WTC11 (cell line): Measurements from ENCODE around the gene SKP1. TPM values are rescaled to one million over a fixed set of nuclear protein-coding genes. Genes with fewer than 3 reads are reported as not detected.

Experiments used
- ETV6 ChIP-seq: sonication (generic); formaldehyde crosslinking; IDR thresholded peaks from 2 replicates; pipeline ENCODE4 v1.8.1; 2022; ENCODE audit warnings: mild to moderate bottlenecking, missing genetic modification reagents
- FOXJ3 ChIP-seq: sonication (generic); formaldehyde crosslinking; IDR thresholded peaks from 2 replicates; pipeline ENCODE4 v1.9.0; 2021; ENCODE audit warnings: missing genetic modification reagents, mild to moderate bottlenecking, borderline replicate concordance
- FOXK1 ChIP-seq: sonication (generic); formaldehyde crosslinking; IDR thresholded peaks from 2 replicates; pipeline ENCODE4 v1.8.0; 2022; ENCODE audit warnings: mild to moderate bottlenecking, moderate library complexity, missing genetic modification reagents
- FOXP1 ChIP-seq: sonication (generic); formaldehyde crosslinking; IDR thresholded peaks from 2 replicates; pipeline ENCODE4 v1.8.0; 2022; ENCODE audit warnings: missing genetic modification reagents, mild to moderate bottlenecking, moderate library complexity, borderline replicate concordance
- GRHL2 ChIP-seq: fragments of 250-450 bp; sonication (Bioruptor Pico); IDR thresholded peaks from 2 replicates; pipeline ENCODE4 v1.8.0; 2022; ENCODE audit warnings: mild to moderate bottlenecking, moderate library complexity; ENCODE audit not compliant: insufficient replicate concordance, severe bottlenecking
- IRF1 ChIP-seq: sonication (generic); formaldehyde crosslinking; IDR thresholded peaks from 2 replicates; pipeline ENCODE4 v1.8.0; 2023; ENCODE audit warnings: missing genetic modification reagents
- NFATC4 ChIP-seq: fragments of 250-450 bp; sonication (Bioruptor Pico); IDR thresholded peaks from 2 replicates; pipeline ENCODE4 v1.9.0; 2021; ENCODE audit warnings: mild to moderate bottlenecking
- NR3C1 ChIP-seq: sonication (generic); formaldehyde crosslinking; conservative IDR thresholded peaks from 2 replicates; pipeline ENCODE4 v1.8.1; 2023; ENCODE audit warnings: low read depth, mild to moderate bottlenecking, missing genetic modification reagents
- RELA ChIP-seq: sonication (generic); formaldehyde crosslinking; IDR thresholded peaks from 2 replicates; pipeline ENCODE4 v1.8.1; 2022; ENCODE audit warnings: missing genetic modification reagents, mild to moderate bottlenecking, borderline replicate concordance
- SMAD3 ChIP-seq: sonication (generic); formaldehyde crosslinking; IDR thresholded peaks from 2 replicates; pipeline ENCODE4 v1.8.0; 2022; ENCODE audit warnings: missing genetic modification reagents, mild to moderate bottlenecking, borderline replicate concordance
- SP1 ChIP-seq: sonication (generic); formaldehyde crosslinking; conservative IDR thresholded peaks from 2 replicates; pipeline ENCODE4 v1.8.1; 2022; ENCODE audit warnings: missing genetic modification reagents
- TCF7 ChIP-seq: sonication (generic); formaldehyde crosslinking; IDR thresholded peaks from 2 replicates; pipeline ENCODE4 v1.8.0; 2022; ENCODE audit warnings: mild to moderate bottlenecking, low read depth, missing genetic modification reagents, moderate library complexity
- TEAD4 ChIP-seq: sonication (generic); formaldehyde crosslinking; IDR thresholded peaks from 2 replicates; pipeline ENCODE4 v1.8.0; 2022; ENCODE audit warnings: mild to moderate bottlenecking, missing genetic modification reagents
- ZNF121 ChIP-seq: sonication (generic); formaldehyde crosslinking; IDR thresholded peaks from 2 replicates; pipeline ENCODE4 v1.8.0; 2023; ENCODE audit warnings: missing genetic modification reagents
- ZNF138 ChIP-seq: sonication (generic); formaldehyde crosslinking; conservative IDR thresholded peaks from 2 replicates; pipeline ENCODE4 v1.8.1; 2022; ENCODE audit warnings: mild to moderate bottlenecking, moderate library complexity, missing genetic modification reagents
- ZNF532 ChIP-seq: fragments of 250-450 bp; sonication (Bioruptor Pico); IDR thresholded peaks from 2 replicates; pipeline ENCODE4 v1.9.0; 2021; ENCODE audit warnings: mild to moderate bottlenecking, borderline replicate concordance
- total RNA-seq: library from RNA; stranded (reverse); gene quantifications from 3 replicates; pipeline ENCODE4 v1.2.3, GENCODE V29; 2021
- TF ChIP-seq, protein P1 (sequence below): sonication (generic); formaldehyde crosslinking; IDR thresholded peaks from 2 replicates; pipeline ENCODE4 v1.8.1; 2022; ENCODE audit warnings: mild to moderate bottlenecking, missing genetic modification reagents, moderate library complexity, borderline replicate concordance
- TF ChIP-seq, protein P2 (sequence below): sonication (generic); formaldehyde crosslinking; conservative IDR thresholded peaks from 2 replicates; pipeline ENCODE4 v1.8.1; 2023; ENCODE audit warnings: mild to moderate bottlenecking, low read depth, missing genetic modification reagents, moderate library complexity
- TF ChIP-seq, protein P3 (sequence below): sonication (generic); formaldehyde crosslinking; IDR thresholded peaks from 2 replicates; pipeline ENCODE4 v1.8.0; 2022; ENCODE audit warnings: mild to moderate bottlenecking, missing genetic modification reagents
- TF ChIP-seq, protein P4 (sequence below): sonication (generic); formaldehyde crosslinking; IDR thresholded peaks from 2 replicates; pipeline ENCODE4 v1.8.1; 2023; ENCODE audit warnings: mild to moderate bottlenecking, missing genetic modification reagents
- TF ChIP-seq, protein P5 (sequence below): sonication (generic); formaldehyde crosslinking; conservative IDR thresholded peaks from 2 replicates; pipeline ENCODE4 v1.8.1; 2022; ENCODE audit warnings: mild to moderate bottlenecking, missing genetic modification reagents
- TF ChIP-seq, protein P6 (sequence below): fragments of 250-450 bp; sonication (Bioruptor Pico); IDR thresholded peaks from 2 replicates; pipeline ENCODE4 v1.8.0; 2021; ENCODE audit warnings: mild to moderate bottlenecking

Gene SKP1
- total RNA-seq, 1 experiment from 2014 or later, result 285 TPM

- TF ChIP-seq ZNF532 (CRISPR knock-in tag) (no peak), ZNF121 (CRISPR knock-in tag) (no peak), NFATC4 (CRISPR knock-in tag) (no peak), TEAD4 (no peak), IRF1 (CRISPR knock-in tag) (peak; percentile 13; the same call in 1 of the 2 replicates), SP1 (CRISPR knock-in tag) (peak; percentile 86), ETV6 (peak; percentile 69), FOXK1 (CRISPR knock-in tag) (0 out of 2 replicates have a peak, but pooled peaks have one; percentile 1), NR3C1 (CRISPR knock-in tag) (no peak), ZNF138 (CRISPR knock-in tag) (peak; percentile 59; the same call in 1 of the 2 replicates), RELA (CRISPR knock-in tag) (no peak), FOXJ3 (CRISPR knock-in tag) (no peak), FOXP1 (no peak), TCF7 (CRISPR knock-in tag) (0 out of 2 replicates have a peak, but pooled peaks have one; percentile 61), SMAD3 (0 out of 2 replicates have a peak, but pooled peaks have one; percentile 32), GRHL2 (CRISPR knock-in tag) (no peak)
- TF ChIP-seq, protein P1, sequence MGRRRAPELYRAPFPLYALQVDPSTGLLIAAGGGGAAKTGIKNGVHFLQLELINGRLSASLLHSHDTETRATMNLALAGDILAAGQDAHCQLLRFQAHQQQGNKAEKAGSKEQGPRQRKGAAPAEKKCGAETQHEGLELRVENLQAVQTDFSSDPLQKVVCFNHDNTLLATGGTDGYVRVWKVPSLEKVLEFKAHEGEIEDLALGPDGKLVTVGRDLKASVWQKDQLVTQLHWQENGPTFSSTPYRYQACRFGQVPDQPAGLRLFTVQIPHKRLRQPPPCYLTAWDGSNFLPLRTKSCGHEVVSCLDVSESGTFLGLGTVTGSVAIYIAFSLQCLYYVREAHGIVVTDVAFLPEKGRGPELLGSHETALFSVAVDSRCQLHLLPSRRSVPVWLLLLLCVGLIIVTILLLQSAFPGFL (CRISPR knock-in tag), result no peak
- TF ChIP-seq, protein P2, sequence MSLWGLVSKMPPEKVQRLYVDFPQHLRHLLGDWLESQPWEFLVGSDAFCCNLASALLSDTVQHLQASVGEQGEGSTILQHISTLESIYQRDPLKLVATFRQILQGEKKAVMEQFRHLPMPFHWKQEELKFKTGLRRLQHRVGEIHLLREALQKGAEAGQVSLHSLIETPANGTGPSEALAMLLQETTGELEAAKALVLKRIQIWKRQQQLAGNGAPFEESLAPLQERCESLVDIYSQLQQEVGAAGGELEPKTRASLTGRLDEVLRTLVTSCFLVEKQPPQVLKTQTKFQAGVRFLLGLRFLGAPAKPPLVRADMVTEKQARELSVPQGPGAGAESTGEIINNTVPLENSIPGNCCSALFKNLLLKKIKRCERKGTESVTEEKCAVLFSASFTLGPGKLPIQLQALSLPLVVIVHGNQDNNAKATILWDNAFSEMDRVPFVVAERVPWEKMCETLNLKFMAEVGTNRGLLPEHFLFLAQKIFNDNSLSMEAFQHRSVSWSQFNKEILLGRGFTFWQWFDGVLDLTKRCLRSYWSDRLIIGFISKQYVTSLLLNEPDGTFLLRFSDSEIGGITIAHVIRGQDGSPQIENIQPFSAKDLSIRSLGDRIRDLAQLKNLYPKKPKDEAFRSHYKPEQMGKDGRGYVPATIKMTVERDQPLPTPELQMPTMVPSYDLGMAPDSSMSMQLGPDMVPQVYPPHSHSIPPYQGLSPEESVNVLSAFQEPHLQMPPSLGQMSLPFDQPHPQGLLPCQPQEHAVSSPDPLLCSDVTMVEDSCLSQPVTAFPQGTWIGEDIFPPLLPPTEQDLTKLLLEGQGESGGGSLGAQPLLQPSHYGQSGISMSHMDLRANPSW (CRISPR knock-in tag), result no peak
- TF ChIP-seq, protein P3, sequence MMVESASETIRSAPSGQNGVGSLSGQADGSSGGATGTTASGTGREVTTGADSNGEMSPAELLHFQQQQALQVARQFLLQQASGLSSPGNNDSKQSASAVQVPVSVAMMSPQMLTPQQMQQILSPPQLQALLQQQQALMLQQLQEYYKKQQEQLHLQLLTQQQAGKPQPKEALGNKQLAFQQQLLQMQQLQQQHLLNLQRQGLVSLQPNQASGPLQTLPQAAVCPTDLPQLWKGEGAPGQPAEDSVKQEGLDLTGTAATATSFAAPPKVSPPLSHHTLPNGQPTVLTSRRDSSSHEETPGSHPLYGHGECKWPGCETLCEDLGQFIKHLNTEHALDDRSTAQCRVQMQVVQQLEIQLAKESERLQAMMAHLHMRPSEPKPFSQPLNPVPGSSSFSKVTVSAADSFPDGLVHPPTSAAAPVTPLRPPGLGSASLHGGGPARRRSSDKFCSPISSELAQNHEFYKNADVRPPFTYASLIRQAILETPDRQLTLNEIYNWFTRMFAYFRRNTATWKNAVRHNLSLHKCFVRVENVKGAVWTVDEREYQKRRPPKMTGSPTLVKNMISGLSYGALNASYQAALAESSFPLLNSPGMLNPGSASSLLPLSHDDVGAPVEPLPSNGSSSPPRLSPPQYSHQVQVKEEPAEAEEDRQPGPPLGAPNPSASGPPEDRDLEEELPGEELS, result peak; percentile 52; the same call in 1 of the 2 replicates
- TF ChIP-seq, protein P4, sequence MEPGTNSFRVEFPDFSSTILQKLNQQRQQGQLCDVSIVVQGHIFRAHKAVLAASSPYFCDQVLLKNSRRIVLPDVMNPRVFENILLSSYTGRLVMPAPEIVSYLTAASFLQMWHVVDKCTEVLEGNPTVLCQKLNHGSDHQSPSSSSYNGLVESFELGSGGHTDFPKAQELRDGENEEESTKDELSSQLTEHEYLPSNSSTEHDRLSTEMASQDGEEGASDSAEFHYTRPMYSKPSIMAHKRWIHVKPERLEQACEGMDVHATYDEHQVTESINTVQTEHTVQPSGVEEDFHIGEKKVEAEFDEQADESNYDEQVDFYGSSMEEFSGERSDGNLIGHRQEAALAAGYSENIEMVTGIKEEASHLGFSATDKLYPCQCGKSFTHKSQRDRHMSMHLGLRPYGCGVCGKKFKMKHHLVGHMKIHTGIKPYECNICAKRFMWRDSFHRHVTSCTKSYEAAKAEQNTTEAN (CRISPR knock-in tag), result no peak
- TF ChIP-seq, protein P5, sequence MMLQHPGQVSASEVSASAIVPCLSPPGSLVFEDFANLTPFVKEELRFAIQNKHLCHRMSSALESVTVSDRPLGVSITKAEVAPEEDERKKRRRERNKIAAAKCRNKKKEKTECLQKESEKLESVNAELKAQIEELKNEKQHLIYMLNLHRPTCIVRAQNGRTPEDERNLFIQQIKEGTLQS, result no peak
- TF ChIP-seq, protein P6, sequence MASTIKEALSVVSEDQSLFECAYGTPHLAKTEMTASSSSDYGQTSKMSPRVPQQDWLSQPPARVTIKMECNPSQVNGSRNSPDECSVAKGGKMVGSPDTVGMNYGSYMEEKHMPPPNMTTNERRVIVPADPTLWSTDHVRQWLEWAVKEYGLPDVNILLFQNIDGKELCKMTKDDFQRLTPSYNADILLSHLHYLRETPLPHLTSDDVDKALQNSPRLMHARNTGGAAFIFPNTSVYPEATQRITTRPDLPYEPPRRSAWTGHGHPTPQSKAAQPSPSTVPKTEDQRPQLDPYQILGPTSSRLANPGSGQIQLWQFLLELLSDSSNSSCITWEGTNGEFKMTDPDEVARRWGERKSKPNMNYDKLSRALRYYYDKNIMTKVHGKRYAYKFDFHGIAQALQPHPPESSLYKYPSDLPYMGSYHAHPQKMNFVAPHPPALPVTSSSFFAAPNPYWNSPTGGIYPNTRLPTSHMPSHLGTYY (CRISPR knock-in tag), result no peak
Observed at GRCh38 chr5:134225780-134226440, 49.2 kb upstream of the SKP1 start, which contains the start of gene PPP2CA (continued).
